ENCODE results near the gene ZNF689. TPM values are rescaled to one million over a fixed set of nuclear protein-coding genes. Genes with fewer than 3 reads are reported as not detected.
"Not testable (repeated sequence)": the region's sequence is repeated elsewhere in the genome, so short reads cannot be mapped to it uniquely, and the experiment has no call there.

The ZNF689 gene
- total RNA-seq, 1 donor: 6.9 TPM

GRCh38 chr16:30649725-30650368, 39.7 kb upstream of the ZNF689 start:
- DNase-seq (ENCODE audit: low read depth): no peak
- peak overlapping the region; percentile 61 for H3K4me3 ChIP-seq (ENCODE audit: low read depth, low read length)
- TF ChIP-seq CTCF (IDR thresholded peaks at IDR 0.05; ENCODE audit: insufficient read depth, low read depth, low read length): no peak

GRCh38 chr16:30647274-30647571, 37.0 kb upstream of the ZNF689 start:
- no peak for TF ChIP-seq CTCF (IDR thresholded peaks at IDR 0.05; ENCODE audit: insufficient read depth, low read depth, low read length)
- H3K4me3 ChIP-seq (ENCODE audit: low read depth, low read length): no peak overlapping the region
- DNase-seq (ENCODE audit: low read depth): no peak

GRCh38 chr16:30645727-30646126, 35.5 kb upstream of the ZNF689 start:
- no peak for TF ChIP-seq CTCF (IDR thresholded peaks at IDR 0.05; ENCODE audit: insufficient read depth, low read depth, low read length)
- no peak overlapping the region for H3K4me3 ChIP-seq (ENCODE audit: low read depth, low read length)
- DNase-seq (ENCODE audit: low read depth): no peak

GRCh38 chr16:30644334-30644830, 34.2 kb upstream of the ZNF689 start:
- no peak for DNase-seq (ENCODE audit: low read depth)
- no peak overlapping the region for H3K4me3 ChIP-seq (ENCODE audit: low read depth, low read length)
- no peak for TF ChIP-seq CTCF (IDR thresholded peaks at IDR 0.05; ENCODE audit: insufficient read depth, low read depth, low read length)

DNA sequence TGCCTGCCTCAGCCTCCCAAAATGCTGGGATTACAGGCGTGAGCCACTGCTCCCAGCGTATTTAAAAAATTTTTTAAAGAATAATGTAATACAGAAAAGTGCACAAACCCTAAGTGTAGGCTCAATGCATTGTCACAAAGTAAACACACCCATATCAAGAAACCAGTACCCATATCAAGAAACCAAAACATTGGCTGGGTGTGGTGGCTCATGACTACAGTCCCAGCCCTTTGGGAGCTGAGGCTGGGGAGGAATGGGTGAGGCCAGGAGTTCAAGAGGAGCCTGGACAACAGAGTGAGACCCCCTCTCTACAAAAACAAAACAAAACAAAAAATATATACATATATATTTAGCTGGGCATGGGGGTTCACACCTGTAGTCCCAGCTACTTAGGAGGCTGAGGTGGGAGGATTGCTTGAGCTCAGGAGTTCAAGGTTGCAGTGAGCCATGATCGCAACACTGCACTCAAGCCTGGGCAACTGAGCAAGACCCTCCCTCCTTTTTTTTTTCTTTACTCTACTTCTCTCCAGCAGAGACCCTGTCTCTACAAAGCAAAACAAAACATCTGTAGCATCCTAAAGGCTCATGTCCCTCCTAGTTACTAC, 31.3 kb upstream of the ZNF689 start:
- no peak for DNase-seq (ENCODE audit: low read depth)
- H3K4me3 ChIP-seq (ENCODE audit: low read depth, low read length): no peak overlapping the region
- no peak for TF ChIP-seq CTCF (IDR thresholded peaks at IDR 0.05; ENCODE audit: insufficient read depth, low read depth, low read length)

GRCh38 chr16:30637944-30638343, 27.8 kb upstream of the ZNF689 start:
- no peak overlapping the region for H3K4me3 ChIP-seq (ENCODE audit: low read depth, low read length)
- peak; percentile 58 for TF ChIP-seq CTCF (IDR thresholded peaks at IDR 0.05; ENCODE audit: insufficient read depth, low read depth, low read length)
- DNase-seq (ENCODE audit: low read depth): peak; percentile 53

GRCh38 chr16:30637139-30637538, 26.9 kb upstream of the ZNF689 start:
- DNase-seq (ENCODE audit: low read depth): not testable (repeated sequence)

More at GRCh38 chr16:30637139-30637538, 26.9 kb upstream of the ZNF689 start:
- not testable (repeated sequence) for H3K4me3 ChIP-seq (ENCODE audit: low read depth, low read length)

All from fibroblast of villous mesenchyme (primary cell).